Measurements from ENCODE around the gene PNPLA2. TPM values are rescaled to one million over a fixed set of nuclear protein-coding genes. Genes with fewer than 3 reads are reported as not detected.

Gene PNPLA2
- total RNA-seq, 1 donor from 2014 or later: 55.6 TPM

- DNase-seq (ENCODE audit: extremely low spot score, unreplicated experiment): no peak
- no peaks in the 10 kb centered on the region for H3K36me3 Mint-ChIP-seq
- H3K9me3 Mint-ChIP-seq: no peaks in the 10 kb centered on the region
- H3K27ac Mint-ChIP-seq: peak overlapping the region; percentile 79
- no peak for TF ChIP-seq CTCF (conservative IDR thresholded peaks at IDR 0.05)
- H3K27me3 Mint-ChIP-seq: peaks cover 40% of the 10 kb centered on the region
- peaks cover 10% of the 10 kb centered on the region for H3K4me1 Mint-ChIP-seq (ENCODE audit: unreplicated experiment)
- H3K4me3 Mint-ChIP-seq: peak overlapping the region; percentile 77
These were observed 8.1 kb downstream of the PNPLA2 start for GRCh38 chr11:826836-827145.

GRCh38 chr11:827146-827896 lies 8.6 kb downstream of the PNPLA2 start:
- H3K27ac Mint-ChIP-seq: peak overlapping the region; percentile 56
- peaks cover 44% of the 10 kb centered on the region for H3K27me3 Mint-ChIP-seq
- no peaks in the 10 kb centered on the region for H3K9me3 Mint-ChIP-seq
- no peaks in the 10 kb centered on the region for H3K36me3 Mint-ChIP-seq
- peak overlapping the region; percentile 83 for H3K4me3 Mint-ChIP-seq
- TF ChIP-seq CTCF (conservative IDR thresholded peaks at IDR 0.05): no peak
- no peak for DNase-seq (ENCODE audit: extremely low spot score, unreplicated experiment)
- H3K4me1 Mint-ChIP-seq (ENCODE audit: unreplicated experiment): peaks cover 10% of the 10 kb centered on the region

GRCh38 chr11:827897-828192 lies 9.1 kb downstream of the PNPLA2 start, which contains the start of gene CRACR2B:
TSS of gene CRACR2B (plus strand) at chr11:827919. CDS start at chr11:828608, 689 bp downstream.
- Mint-ChIP-seq H3K4me3 (peak within 1 kb of the TSS; percentile 83), H3K9me3 (no peaks in the 10 kb centered on the region), H3K36me3 (no peaks in the 10 kb centered on the region), H3K27me3 (peaks cover 45% of the 10 kb centered on the region), H3K4me1 (ENCODE audit: unreplicated experiment) (peaks cover 10% of the 10 kb centered on the region), H3K27ac (peak within 1 kb of the TSS; percentile 56)
- no peak for TF ChIP-seq CTCF (conservative IDR thresholded peaks at IDR 0.05)
- DNase-seq (ENCODE audit: extremely low spot score, unreplicated experiment): no peak

GRCh38 chr11:828506-829175 lies 9.9 kb downstream of the PNPLA2 start:
- no peak for TF ChIP-seq CTCF (conservative IDR thresholded peaks at IDR 0.05)
- H3K36me3 Mint-ChIP-seq: no peaks in the 10 kb centered on the region
- H3K9me3 Mint-ChIP-seq: no peaks in the 10 kb centered on the region
- peak overlapping the region; percentile 29 for H3K27ac Mint-ChIP-seq
- H3K27me3 Mint-ChIP-seq: peaks cover 45% of the 10 kb centered on the region
- peaks cover 10% of the 10 kb centered on the region for H3K4me1 Mint-ChIP-seq (ENCODE audit: unreplicated experiment)
- DNase-seq (ENCODE audit: extremely low spot score, unreplicated experiment): no peak
- peak overlapping the region; percentile 83 for H3K4me3 Mint-ChIP-seq

- no peak for DNase-seq (ENCODE audit: extremely low spot score, unreplicated experiment)
- Mint-ChIP-seq H3K36me3 (no peaks in the 10 kb centered on the region), H3K27ac (peak overlapping the region; percentile 29), H3K9me3 (no peaks in the 10 kb centered on the region), H3K27me3 (peaks cover 45% of the 10 kb centered on the region), H3K4me3 (peak overlapping the region; percentile 59), H3K4me1 (ENCODE audit: unreplicated experiment) (peaks cover 10% of the 10 kb centered on the region)
- TF ChIP-seq CTCF (conservative IDR thresholded peaks at IDR 0.05): no peak
These were observed 10.6 kb downstream of the PNPLA2 start for GRCh38 chr11:829176-829846.
